ENCODE measurements around the gene VPS26C. TPM values are rescaled to one million over a fixed set of nuclear protein-coding genes. Genes with fewer than 3 reads are reported as not detected.

The VPS26C gene
- total and polyA plus RNA-seq, 2 of the 13 experiments (the other 11 are each of a cell fraction or from before 2014, with no cell fraction given) = 30.3 to 39.7 TPM

DNA sequence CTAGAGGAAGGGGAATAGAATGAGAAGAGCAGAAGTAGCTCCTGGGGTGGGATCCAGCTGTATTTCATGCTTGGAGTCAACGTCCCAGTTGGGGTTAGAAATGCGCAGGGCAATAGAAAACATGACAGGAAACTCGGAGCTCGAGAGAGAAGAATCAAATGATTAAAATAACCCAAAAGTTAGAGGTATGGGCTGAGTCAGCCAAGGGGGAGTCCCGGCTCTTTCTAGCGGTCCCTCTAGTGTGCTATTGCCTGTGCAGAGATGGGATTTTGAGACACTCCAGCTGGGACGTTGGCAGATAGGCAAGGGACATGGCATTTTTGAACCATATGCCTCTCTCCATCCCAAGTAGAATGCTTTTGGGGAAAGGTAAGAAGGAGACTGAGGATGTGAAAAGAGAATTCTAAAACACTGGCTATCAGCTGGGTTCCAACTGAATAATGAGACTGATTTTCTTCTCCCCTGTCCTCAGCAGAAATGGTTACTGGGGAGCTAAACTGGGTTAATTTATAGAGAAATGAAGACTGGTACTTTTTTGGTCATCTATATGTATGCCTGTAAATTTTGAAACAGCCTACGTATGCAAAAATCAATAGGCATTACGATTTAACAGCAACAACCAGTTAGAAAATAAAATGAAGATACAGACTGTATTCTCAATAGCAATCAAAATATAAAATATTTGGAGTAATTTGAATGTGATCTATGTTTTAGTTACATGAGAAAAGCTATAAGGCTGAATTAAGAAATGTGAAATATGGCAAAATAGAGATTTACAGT lies 7.0 kb upstream of the VPS26C start:
- no peaks in the 10 kb centered on the region for H3K27me3 ChIP-seq (ENCODE audit: control insufficient read depth in 1 of 2, insufficient read depth in 2 of 2, low read length in 2 of 2)
- peak overlapping the region; percentile 64 for H2AFZ ChIP-seq (ENCODE audit: low read length)
- POLR2A ChIA-PET = interaction anchor here (0.6 kb wide), 1 partner anchor 118 kb away, joined by 3 read pairs; no protein-coding TSS in a partner anchor
- no peak overlapping the region for H3K9ac ChIP-seq (ENCODE audit: insufficient read depth, low read depth, low read length)
- BruUV-seq (replicated peaks) = no TSS peak
- ATAC-seq (no peak; the same call in 2 of the 3 replicates), FAIRE-seq (no peak), DNase-seq (ENCODE audit: low spot score) (no peak)
- H3K4me3 ChIP-seq (replicated peaks in 1 of 3; ENCODE audit: insufficient read depth in 1 of 3, low read depth in 2 of 3, low read length in 3 of 3) = no peak overlapping the region
- H3K4me1 ChIP-seq (ENCODE audit: insufficient read depth, low read length) = no peaks in the 10 kb centered on the region
- WGBS (ENCODE audit: low lambda C conversion rate) = 17% methylated on average over 9 of the region's 9 CpGs
- in situ Hi-C loops (cut with HindIII; ENCODE audit: extremely low pct_ligation_motif_present, low pct_unique_long_range_greater_than_20kb) (no loop called here), intact Hi-C loops (cut with micrococcal nuclease; ENCODE audit: unreplicated experiment) (no loop called here)
- TF ChIP-seq MAFF (IDR thresholded peaks at IDR 0.05; ENCODE audit: low read depth, low read length) (peak; percentile 59; the same call in 1 of the 2 replicates), ZNF207 (IDR thresholded peaks at IDR 0.05; ENCODE audit: borderline replicate concordance) (no peak), MAFK (conservative IDR thresholded peaks at IDR 0.05 in 1 of 2, IDR thresholded peaks at IDR 0.05 in 1 of 2; ENCODE audit: low read length in 2 of 2) (peak in 1 of 2 experiments; percentile 73; a peak in 2 of 4 replicates), GTF2F1 (IDR thresholded peaks at IDR 0.05; ENCODE audit: low read length) (no peak)
- no peaks in the 10 kb centered on the region for H3K9me3 ChIP-seq (ENCODE audit: low read length)
- CTCF ChIA-PET (ENCODE audit: low intra/inter-chr PET ratio, low total read pairs) = no interaction called here
- no peaks in the 10 kb centered on the region for H4K20me1 ChIP-seq (ENCODE audit: insufficient read depth, low read length)
- H3K27ac ChIP-seq (ENCODE audit: extremely low read length, insufficient read depth, low read length) = no peak overlapping the region
- peak overlapping the region; percentile 8; the same call in 1 of the 2 replicates for H3K4me2 ChIP-seq (ENCODE audit: low read depth, low read length)
- no peaks in the 10 kb centered on the region for H3K36me3 ChIP-seq (replicated peaks in 1 of 2; ENCODE audit: control insufficient read depth in 1 of 2, insufficient read depth in 2 of 2, low read length in 2 of 2)
- H3K79me2 ChIP-seq (ENCODE audit: insufficient read depth, low read length) = no peaks in the 10 kb centered on the region

DNA sequence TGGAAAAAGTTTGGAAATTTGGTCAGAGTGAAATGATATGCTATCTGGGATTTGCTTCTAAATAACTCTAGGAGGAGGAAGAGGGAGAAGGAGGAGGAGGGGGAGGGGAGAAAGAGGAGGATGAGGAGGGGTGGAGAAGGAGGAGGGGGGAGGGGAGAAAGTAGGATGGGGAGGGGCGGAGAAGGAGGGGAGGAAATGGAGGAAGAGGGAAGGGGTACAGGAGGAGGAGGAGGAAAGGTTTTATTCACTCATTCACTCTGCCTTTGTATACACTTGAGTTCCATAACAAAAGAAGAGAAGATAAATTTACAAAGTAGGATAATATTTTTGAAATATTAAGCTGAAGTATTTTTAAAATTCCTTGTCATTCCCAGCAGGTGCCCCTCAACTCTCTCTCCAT lies 6.3 kb upstream of the VPS26C start:
- no peaks in the 10 kb centered on the region for H4K20me1 ChIP-seq (ENCODE audit: insufficient read depth, low read length)
- 95% methylated on average over 1 of the region's 1 CpG for WGBS (ENCODE audit: low lambda C conversion rate)

More for the DNA sequence above, 6.3 kb upstream of the VPS26C start:
- BruUV-seq (replicated peaks) = no TSS peak
- no peak for DNase-seq (ENCODE audit: low spot score)
- ChIA-PET POLR2A (interaction anchor here (0.6 kb wide), 1 partner anchor 118 kb away, joined by 3 read pairs; no protein-coding TSS in a partner anchor), CTCF (ENCODE audit: low intra/inter-chr PET ratio, low total read pairs) (no interaction called here)
- FAIRE-seq = no peak
- no peak for ATAC-seq
- intact Hi-C loops (cut with micrococcal nuclease; ENCODE audit: unreplicated experiment) = no loop called here
- Histone ChIP-seq H3K9ac (ENCODE audit: insufficient read depth, low read depth, low read length) (no peak overlapping the region), H3K4me3 (replicated peaks in 1 of 3; ENCODE audit: insufficient read depth in 1 of 3, low read depth in 2 of 3, low read length in 3 of 3) (no peak overlapping the region), H3K27ac (ENCODE audit: extremely low read length, insufficient read depth, low read length) (no peak overlapping the region), H3K79me2 (ENCODE audit: insufficient read depth, low read length) (no peaks in the 10 kb centered on the region), H2AFZ (ENCODE audit: low read length) (peak overlapping the region; percentile 64), H3K4me1 (ENCODE audit: insufficient read depth, low read length) (peaks cover 4% of the 10 kb centered on the region), H3K27me3 (ENCODE audit: control insufficient read depth in 1 of 2, insufficient read depth in 2 of 2, low read length in 2 of 2) (no peaks in the 10 kb centered on the region), H3K36me3 (replicated peaks in 1 of 2; ENCODE audit: control insufficient read depth in 1 of 2, insufficient read depth in 2 of 2, low read length in 2 of 2) (no peaks in the 10 kb centered on the region), H3K4me2 (ENCODE audit: low read depth, low read length) (peak overlapping the region; percentile 8; the same call in 1 of the 2 replicates), H3K9me3 (ENCODE audit: low read length) (no peaks in the 10 kb centered on the region)
- in situ Hi-C loops (cut with HindIII; ENCODE audit: extremely low pct_ligation_motif_present, low pct_unique_long_range_greater_than_20kb) = no loop called here
- TF ChIP-seq PCBP1 (IDR thresholded peaks at IDR 0.05; ENCODE audit: borderline replicate concordance, low read depth, low read length) (0 out of 2 replicates have a peak, but pooled peaks have one; percentile 30), HNRNPK (IDR thresholded peaks at IDR 0.05; ENCODE audit: low read depth, low read length, poor library complexity, severe bottlenecking) (peak; percentile 94), ZSCAN31 (CRISPR knock-in tag; IDR thresholded peaks at IDR 0.05; ENCODE audit: low read depth) (no peak)

All from HepG2 (cell line).